ENCODE data around the gene OLA1.

DNA sequence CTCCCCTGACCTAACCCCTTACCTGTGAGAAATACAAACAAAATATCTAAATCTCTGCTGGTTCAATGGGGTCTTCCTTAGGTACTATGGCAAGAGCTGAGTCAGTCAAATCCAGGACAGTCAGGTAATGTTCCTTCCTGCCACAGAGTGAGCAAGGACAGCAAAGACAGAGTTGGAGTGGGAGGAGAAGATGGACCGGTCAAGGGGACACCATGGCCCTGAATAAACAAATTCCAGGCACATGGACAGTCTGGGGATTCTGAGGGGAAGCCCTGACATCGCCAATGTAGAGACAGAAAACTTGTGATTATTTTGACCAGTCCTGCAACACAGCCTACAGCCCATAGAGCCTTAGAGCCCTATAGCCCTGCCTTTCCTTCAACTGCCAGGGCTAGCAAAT is 42.8 kb downstream of the OLA1 start:
- TF ChIP-seq, protein P1, sequence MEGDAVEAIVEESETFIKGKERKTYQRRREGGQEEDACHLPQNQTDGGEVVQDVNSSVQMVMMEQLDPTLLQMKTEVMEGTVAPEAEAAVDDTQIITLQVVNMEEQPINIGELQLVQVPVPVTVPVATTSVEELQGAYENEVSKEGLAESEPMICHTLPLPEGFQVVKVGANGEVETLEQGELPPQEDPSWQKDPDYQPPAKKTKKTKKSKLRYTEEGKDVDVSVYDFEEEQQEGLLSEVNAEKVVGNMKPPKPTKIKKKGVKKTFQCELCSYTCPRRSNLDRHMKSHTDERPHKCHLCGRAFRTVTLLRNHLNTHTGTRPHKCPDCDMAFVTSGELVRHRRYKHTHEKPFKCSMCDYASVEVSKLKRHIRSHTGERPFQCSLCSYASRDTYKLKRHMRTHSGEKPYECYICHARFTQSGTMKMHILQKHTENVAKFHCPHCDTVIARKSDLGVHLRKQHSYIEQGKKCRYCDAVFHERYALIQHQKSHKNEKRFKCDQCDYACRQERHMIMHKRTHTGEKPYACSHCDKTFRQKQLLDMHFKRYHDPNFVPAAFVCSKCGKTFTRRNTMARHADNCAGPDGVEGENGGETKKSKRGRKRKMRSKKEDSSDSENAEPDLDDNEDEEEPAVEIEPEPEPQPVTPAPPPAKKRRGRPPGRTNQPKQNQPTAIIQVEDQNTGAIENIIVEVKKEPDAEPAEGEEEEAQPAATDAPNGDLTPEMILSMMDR (IDR thresholded peaks at IDR 0.05): no peak
- TF ChIP-seq ZFX (IDR thresholded peaks at IDR 0.05; ENCODE audit: borderline replicate concordance): no peak
